Measurements from ENCODE around the gene SLC39A11. TPM values are rescaled to one million over a fixed set of nuclear protein-coding genes. Genes with fewer than 3 reads are reported as not detected.

SLC39A11 gene
- total RNA-seq, 1 experiment from 2014 or later: 46.4 TPM

- Histone ChIP-seq H3K9me2 (ENCODE audit: insufficient read depth) (no peaks in the 10 kb centered on the region), H3K27me3 (ENCODE audit: insufficient read depth, low read length) (no peaks in the 10 kb centered on the region), H3K79me2 (ENCODE audit: insufficient read depth, low read length) (no peaks in the 10 kb centered on the region), H3K9me3 (ENCODE audit: control insufficient read depth in 1 of 2, insufficient read depth in 1 of 2, low read depth in 1 of 2, low read length in 2 of 2) (no peaks in the 10 kb centered on the region), H2AFZ (ENCODE audit: low read depth, low read length, poor library complexity, severe bottlenecking) (no peak overlapping the region), H3K9ac (ENCODE audit: low read length) (no peak overlapping the region), H3K4me3 (replicated peaks in 1 of 2; ENCODE audit: low read depth in 1 of 2, low read length in 2 of 2) (no peak overlapping the region), H3K4me1 (ENCODE audit: control insufficient read depth in 1 of 2, insufficient read depth in 2 of 2, low read length in 2 of 2) (peaks cover 0 to 4% of the 10 kb centered on the region in 2 experiments; a peak in 1 of 4 replicates), H3K27ac (ENCODE audit: low read depth, low read length) (no peak overlapping the region), H3K36me3 (ENCODE audit: control insufficient read depth in 1 of 2, insufficient read depth in 2 of 2, low read length in 2 of 2) (no peaks in the 10 kb centered on the region), H3K4me2 (ENCODE audit: low read length) (no peak overlapping the region), H4K20me1 (ENCODE audit: insufficient read depth) (no peaks in the 10 kb centered on the region)
- ChIA-PET CTCF (interaction anchor here (0.8 kb wide), 1 partner anchor 20 kb away, joined by 3 read pairs; no protein-coding TSS in a partner anchor), POLR2A (no interaction called here), RAD21 (ENCODE audit: low non-redundant PET in 1 of 2, low total read pairs in 2 of 2, uncharacterized antibody in 2 of 2, unreplicated experiment in 2 of 2) (no interaction called here)
- TF ChIP-seq, protein P1, sequence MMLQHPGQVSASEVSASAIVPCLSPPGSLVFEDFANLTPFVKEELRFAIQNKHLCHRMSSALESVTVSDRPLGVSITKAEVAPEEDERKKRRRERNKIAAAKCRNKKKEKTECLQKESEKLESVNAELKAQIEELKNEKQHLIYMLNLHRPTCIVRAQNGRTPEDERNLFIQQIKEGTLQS (IDR thresholded peaks at IDR 0.05): no peak
- no peak for TF ChIP-seq ZBTB33 (IDR thresholded peaks at IDR 0.05; ENCODE audit: extremely low read depth, insufficient replicate concordance, low read length)
- no peak for TF ChIP-seq CBX3 (IDR thresholded peaks at IDR 0.05; ENCODE audit: low read depth)
- TF ChIP-seq EGR1 (IDR thresholded peaks at IDR 0.05; ENCODE audit: low read depth): no peak
- TF ChIP-seq, protein P2, sequence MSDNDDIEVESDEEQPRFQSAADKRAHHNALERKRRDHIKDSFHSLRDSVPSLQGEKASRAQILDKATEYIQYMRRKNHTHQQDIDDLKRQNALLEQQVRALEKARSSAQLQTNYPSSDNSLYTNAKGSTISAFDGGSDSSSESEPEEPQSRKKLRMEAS (IDR thresholded peaks at IDR 0.05): no peak
- no peak for TF ChIP-seq FOSL1 (IDR thresholded peaks at IDR 0.05; ENCODE audit: low read depth)
- no peak for TF ChIP-seq ELF1 (IDR thresholded peaks at IDR 0.05; ENCODE audit: borderline replicate concordance, low read depth)
- TF ChIP-seq, protein P3, sequence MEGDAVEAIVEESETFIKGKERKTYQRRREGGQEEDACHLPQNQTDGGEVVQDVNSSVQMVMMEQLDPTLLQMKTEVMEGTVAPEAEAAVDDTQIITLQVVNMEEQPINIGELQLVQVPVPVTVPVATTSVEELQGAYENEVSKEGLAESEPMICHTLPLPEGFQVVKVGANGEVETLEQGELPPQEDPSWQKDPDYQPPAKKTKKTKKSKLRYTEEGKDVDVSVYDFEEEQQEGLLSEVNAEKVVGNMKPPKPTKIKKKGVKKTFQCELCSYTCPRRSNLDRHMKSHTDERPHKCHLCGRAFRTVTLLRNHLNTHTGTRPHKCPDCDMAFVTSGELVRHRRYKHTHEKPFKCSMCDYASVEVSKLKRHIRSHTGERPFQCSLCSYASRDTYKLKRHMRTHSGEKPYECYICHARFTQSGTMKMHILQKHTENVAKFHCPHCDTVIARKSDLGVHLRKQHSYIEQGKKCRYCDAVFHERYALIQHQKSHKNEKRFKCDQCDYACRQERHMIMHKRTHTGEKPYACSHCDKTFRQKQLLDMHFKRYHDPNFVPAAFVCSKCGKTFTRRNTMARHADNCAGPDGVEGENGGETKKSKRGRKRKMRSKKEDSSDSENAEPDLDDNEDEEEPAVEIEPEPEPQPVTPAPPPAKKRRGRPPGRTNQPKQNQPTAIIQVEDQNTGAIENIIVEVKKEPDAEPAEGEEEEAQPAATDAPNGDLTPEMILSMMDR (IDR thresholded peaks at IDR 0.05 in 2 of 3, conservative IDR thresholded peaks at IDR 0.05 in 1 of 3; ENCODE audit: borderline replicate concordance in 1 of 3, insufficient read depth in 1 of 3, low read depth in 2 of 3, low read length in 2 of 3): no peak
- TF ChIP-seq POLR2A (IDR thresholded peaks at IDR 0.05; ENCODE audit: borderline replicate concordance, extremely low read depth, insufficient read depth, insufficient read length): no peak
- TF ChIP-seq SIN3A (IDR thresholded peaks at IDR 0.05; ENCODE audit: low read depth): no peak
- no peak for TF ChIP-seq SRF (IDR thresholded peaks at IDR 0.05; ENCODE audit: low read depth)
- TF ChIP-seq EZH2phosphoT487 (IDR thresholded peaks at IDR 0.05; ENCODE audit: borderline replicate concordance): no peak
- TF ChIP-seq, protein P4, sequence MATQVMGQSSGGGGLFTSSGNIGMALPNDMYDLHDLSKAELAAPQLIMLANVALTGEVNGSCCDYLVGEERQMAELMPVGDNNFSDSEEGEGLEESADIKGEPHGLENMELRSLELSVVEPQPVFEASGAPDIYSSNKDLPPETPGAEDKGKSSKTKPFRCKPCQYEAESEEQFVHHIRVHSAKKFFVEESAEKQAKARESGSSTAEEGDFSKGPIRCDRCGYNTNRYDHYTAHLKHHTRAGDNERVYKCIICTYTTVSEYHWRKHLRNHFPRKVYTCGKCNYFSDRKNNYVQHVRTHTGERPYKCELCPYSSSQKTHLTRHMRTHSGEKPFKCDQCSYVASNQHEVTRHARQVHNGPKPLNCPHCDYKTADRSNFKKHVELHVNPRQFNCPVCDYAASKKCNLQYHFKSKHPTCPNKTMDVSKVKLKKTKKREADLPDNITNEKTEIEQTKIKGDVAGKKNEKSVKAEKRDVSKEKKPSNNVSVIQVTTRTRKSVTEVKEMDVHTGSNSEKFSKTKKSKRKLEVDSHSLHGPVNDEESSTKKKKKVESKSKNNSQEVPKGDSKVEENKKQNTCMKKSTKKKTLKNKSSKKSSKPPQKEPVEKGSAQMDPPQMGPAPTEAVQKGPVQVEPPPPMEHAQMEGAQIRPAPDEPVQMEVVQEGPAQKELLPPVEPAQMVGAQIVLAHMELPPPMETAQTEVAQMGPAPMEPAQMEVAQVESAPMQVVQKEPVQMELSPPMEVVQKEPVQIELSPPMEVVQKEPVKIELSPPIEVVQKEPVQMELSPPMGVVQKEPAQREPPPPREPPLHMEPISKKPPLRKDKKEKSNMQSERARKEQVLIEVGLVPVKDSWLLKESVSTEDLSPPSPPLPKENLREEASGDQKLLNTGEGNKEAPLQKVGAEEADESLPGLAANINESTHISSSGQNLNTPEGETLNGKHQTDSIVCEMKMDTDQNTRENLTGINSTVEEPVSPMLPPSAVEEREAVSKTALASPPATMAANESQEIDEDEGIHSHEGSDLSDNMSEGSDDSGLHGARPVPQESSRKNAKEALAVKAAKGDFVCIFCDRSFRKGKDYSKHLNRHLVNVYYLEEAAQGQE (IDR thresholded peaks at IDR 0.05; ENCODE audit: low read depth): no peak
- TF ChIP-seq ZFX (IDR thresholded peaks at IDR 0.05): no peak
- TF ChIP-seq JUND (IDR thresholded peaks at IDR 0.05): no peak
- DNase-seq (ENCODE audit: low read depth, low spot score) (no peak), ATAC-seq (no peak)
- no TSS peak for BruUV-seq (replicated peaks)
- intact Hi-C loops (cut with micrococcal nuclease): no loop called here
These were observed 43.3 kb upstream of the SLC39A11 start for GRCh38 chr17:73135766-73136165.
